ENCODE data around the gene NDUFC2. TPM values are rescaled to one million over a fixed set of nuclear protein-coding genes. Genes with fewer than 3 reads are reported as not detected.

Gene NDUFC2
- 67.9 and 87.2 TPM in 2 replicates for total RNA-seq

GRCh38 chr11:78079232-78080083 is at the start of gene NDUFC2:
TSS of gene NDUFC2 (minus strand) at chr11:78079862. CDS start at chr11:78079744, 118 bp downstream.

GRCh38 chr11:78063440-78064181 is 16.1 kb downstream of the NDUFC2 start, which contains the start of gene THRSP:
TSS of gene THRSP (plus strand) at chr11:78063861. CDS start at chr11:78063882, 21 bp downstream.

GRCh38 chr11:78022397-78023396 is 57.0 kb downstream of the NDUFC2 start, which contains the start of gene KCTD14:
TSS of gene KCTD14 (minus strand) at chr11:78023276. CDS start at chr11:78023249, 27 bp downstream.

Other genes with a start within 250 kb of the NDUFC2 start
- gene INTS4, start 85.2 kb downstream of the NDUFC2 start, total RNA-seq, result 12.4 and 15.6 TPM in 2 replicates
- gene KCTD14, start 56.6 kb downstream of the NDUFC2 start, total RNA-seq, result 0.54 and 0.62 TPM in 2 replicates
- gene THRSP, start 16.0 kb downstream of the NDUFC2 start, total RNA-seq, result 0.78 TPM in 1 of 2 replicates, not detected in the other
- gene ALG8, start 59.8 kb upstream of the NDUFC2 start, total RNA-seq, result 24.2 and 28.5 TPM in 2 replicates
- 10.7 and 11.5 TPM in 2 replicates for gene KCTD21, start 108.8 kb upstream of the NDUFC2 start, total RNA-seq
- gene USP35, start 109.1 kb upstream of the NDUFC2 start, total RNA-seq, result 8.2 and 11.6 TPM in 2 replicates